Activated naive CD8-positive, alpha-beta T cell treated with anti-CD3 and anti-CD28 coated beads, Interleukin-2, amount 10 ng/mL, durations not matched to agents 7 days and 5 days (primary cell): ENCODE results near the gene PPP4R4. TPM values are rescaled to one million over a fixed set of nuclear protein-coding genes. Genes with fewer than 3 reads are reported as not detected.
"Not testable (repeated sequence)": the region's sequence is repeated elsewhere in the genome, so short reads cannot be mapped to it uniquely, and the experiment has no call there.

ENCODE experiments used
- ATAC-seq: fragments of 150-1000 bp; cut with Tn5 transposase; one replicate; pipeline ENCODE4 v1.10.0; 2021; ENCODE audit warnings: low read depth, moderate library complexity
- POLR2A ChIA-PET: fragments of 350-600 bp; sonication (Branson Sonifier 250); formaldehyde crosslinking; loops from one replicate; lab custom pipeline; 2021; ENCODE audit warnings: antibody characterized with exemption; lab: Charles Lee
- DNase-seq: peaks from one replicate; pipeline ENCODE4 v3.0.0; 2021
- H3K27ac Mint-ChIP-seq: one replicate; pipeline ENCODE4 v1.8.0; 2022; ENCODE audit warnings: mild to moderate bottlenecking, mixed read lengths
- H3K27me3 Mint-ChIP-seq: one replicate; pipeline ENCODE4 v1.8.0; 2022; ENCODE audit warnings: mild to moderate bottlenecking, moderate library complexity, mixed read lengths
- H3K36me3 Mint-ChIP-seq: one replicate; pipeline ENCODE4 v1.8.0; 2021; ENCODE audit warnings: mild to moderate bottlenecking, mixed read lengths
- H3K4me1 Mint-ChIP-seq: one replicate; pipeline ENCODE4 v1.8.0; 2021; ENCODE audit warnings: mixed read lengths
- H3K4me3 Mint-ChIP-seq: one replicate; pipeline ENCODE4 v1.8.0; 2022; ENCODE audit warnings: mild to moderate bottlenecking, moderate library complexity, mixed read lengths
- H3K9me3 Mint-ChIP-seq: one replicate; pipeline ENCODE4 v1.8.0; 2021; ENCODE audit warnings: mixed read lengths
- total RNA-seq, 2 experiments: library from RNA; stranded (reverse); gene quantifications; one replicate each; pipeline ENCODE4 v1.2.3, GENCODE V29; 2021

The PPP4R4 gene
- total RNA-seq, 2 experiments from 2014 or later: 0.47 to 0.57 TPM

GRCh38 chr14:94217116-94217515 lies 43.0 kb downstream of the PPP4R4 start:
- Mint-ChIP-seq H3K4me1 (no peaks in the 10 kb centered on the region), H3K27ac (no peak overlapping the region), H3K4me3 (no peak overlapping the region), H3K36me3 (no peaks in the 10 kb centered on the region), H3K9me3 (no peaks in the 10 kb centered on the region), H3K27me3 (peaks cover 9% of the 10 kb centered on the region)
- DNase-seq: no peak
- POLR2A ChIA-PET: no interaction called here
- ATAC-seq: no peak

- H3K4me3 Mint-ChIP-seq, H3K27ac Mint-ChIP-seq, H3K36me3 Mint-ChIP-seq, ATAC-seq, H3K9me3 Mint-ChIP-seq, POLR2A ChIA-PET, DNase-seq, H3K27me3 Mint-ChIP-seq, H3K4me1 Mint-ChIP-seq: not testable (repeated sequence)
Measured at GRCh38 chr14:94218198-94218886, 44.2 kb downstream of the PPP4R4 start.

- H3K27ac Mint-ChIP-seq: no peak overlapping the region
- no peaks in the 10 kb centered on the region for H3K4me1 Mint-ChIP-seq
- ATAC-seq: no peak
- H3K27me3 Mint-ChIP-seq: peaks cover 7% of the 10 kb centered on the region
- H3K9me3 Mint-ChIP-seq: no peaks in the 10 kb centered on the region
- H3K4me3 Mint-ChIP-seq: no peak overlapping the region
- no peaks in the 10 kb centered on the region for H3K36me3 Mint-ChIP-seq
- no peak for DNase-seq
- POLR2A ChIA-PET: no interaction called here
Measured at GRCh38 chr14:94224040-94224439, 49.9 kb downstream of the PPP4R4 start.

- Mint-ChIP-seq H3K27ac (no peak overlapping the region), H3K4me1 (no peaks in the 10 kb centered on the region), H3K27me3 (peaks cover 9% of the 10 kb centered on the region)
Measured at GRCh38 chr14:94225460-94226378, 51.6 kb downstream of the PPP4R4 start.

GRCh38 chr14:94227029-94227428 lies 52.9 kb downstream of the PPP4R4 start:
- Mint-ChIP-seq H3K9me3 (no peaks in the 10 kb centered on the region), H3K4me1 (no peaks in the 10 kb centered on the region), H3K27me3 (peaks cover 9% of the 10 kb centered on the region), H3K27ac (no peak overlapping the region), H3K36me3 (no peaks in the 10 kb centered on the region), H3K4me3 (no peak overlapping the region)
- ATAC-seq: no peak
- POLR2A ChIA-PET: no interaction called here
- no peak for DNase-seq

More at GRCh38 chr14:94225460-94226378, 51.6 kb downstream of the PPP4R4 start:
- Mint-ChIP-seq H3K9me3 (no peaks in the 10 kb centered on the region), H3K36me3 (no peaks in the 10 kb centered on the region), H3K4me3 (no peak overlapping the region)
- ATAC-seq (no peak), DNase-seq (no peak)
- POLR2A ChIA-PET: no interaction called here

- H3K4me3 Mint-ChIP-seq: no peak overlapping the region
- POLR2A ChIA-PET: no interaction called here
- H3K27me3 Mint-ChIP-seq: peaks cover 2% of the 10 kb centered on the region
- H3K4me1 Mint-ChIP-seq: peaks cover 7% of the 10 kb centered on the region
- no peak for DNase-seq
- no peak for ATAC-seq
- H3K36me3 Mint-ChIP-seq: no peaks in the 10 kb centered on the region
- no peaks in the 10 kb centered on the region for H3K9me3 Mint-ChIP-seq
- no peak overlapping the region for H3K27ac Mint-ChIP-seq
Measured at GRCh38 chr14:94237046-94237445, 62.9 kb downstream of the PPP4R4 start.

GRCh38 chr14:94237983-94238382 lies 63.9 kb downstream of the PPP4R4 start:
- no peak overlapping the region for H3K27ac Mint-ChIP-seq
- POLR2A ChIA-PET: no interaction called here
- peaks cover 7% of the 10 kb centered on the region for H3K4me1 Mint-ChIP-seq
- ATAC-seq (no peak), DNase-seq (no peak)
- H3K4me3 Mint-ChIP-seq: no peak overlapping the region
- peaks cover 2% of the 10 kb centered on the region for H3K27me3 Mint-ChIP-seq
- H3K9me3 Mint-ChIP-seq: no peaks in the 10 kb centered on the region
- no peaks in the 10 kb centered on the region for H3K36me3 Mint-ChIP-seq

GRCh38 chr14:94239406-94239805 lies 65.3 kb downstream of the PPP4R4 start:
- DNase-seq: no peak
- no peaks in the 10 kb centered on the region for H3K36me3 Mint-ChIP-seq
- no peak for ATAC-seq
- no peak overlapping the region for H3K27ac Mint-ChIP-seq
- POLR2A ChIA-PET: no interaction called here
- H3K9me3 Mint-ChIP-seq: no peaks in the 10 kb centered on the region
- peaks cover 4% of the 10 kb centered on the region for H3K27me3 Mint-ChIP-seq
- H3K4me1 Mint-ChIP-seq: peaks cover 7% of the 10 kb centered on the region
- no peak overlapping the region for H3K4me3 Mint-ChIP-seq

- H3K27ac Mint-ChIP-seq: no peak overlapping the region
- ATAC-seq (no peak), DNase-seq (no peak)
- H3K36me3 Mint-ChIP-seq: no peaks in the 10 kb centered on the region
- no peak overlapping the region for H3K4me3 Mint-ChIP-seq
- H3K9me3 Mint-ChIP-seq: no peaks in the 10 kb centered on the region
- no peaks in the 10 kb centered on the region for H3K4me1 Mint-ChIP-seq
- POLR2A ChIA-PET: no interaction called here
- H3K27me3 Mint-ChIP-seq: peaks cover 12% of the 10 kb centered on the region
Measured at GRCh38 chr14:94244182-94244581, 70.1 kb downstream of the PPP4R4 start.

GRCh38 chr14:94264195-94264594 lies 90.1 kb downstream of the PPP4R4 start:
- H3K27me3 Mint-ChIP-seq, ATAC-seq, H3K4me1 Mint-ChIP-seq, H3K36me3 Mint-ChIP-seq, H3K4me3 Mint-ChIP-seq, DNase-seq, H3K27ac Mint-ChIP-seq, H3K9me3 Mint-ChIP-seq, POLR2A ChIA-PET: not testable (repeated sequence)

- peaks cover 18% of the 10 kb centered on the region for H3K27me3 Mint-ChIP-seq
- no peak overlapping the region for H3K27ac Mint-ChIP-seq
- no peak overlapping the region for H3K4me3 Mint-ChIP-seq
- peaks cover 5% of the 10 kb centered on the region for H3K9me3 Mint-ChIP-seq
- H3K4me1 Mint-ChIP-seq: no peaks in the 10 kb centered on the region
- H3K36me3 Mint-ChIP-seq: no peaks in the 10 kb centered on the region
- POLR2A ChIA-PET: no interaction called here
- ATAC-seq: no peak
- DNase-seq: no peak
Measured at GRCh38 chr14:94267352-94267751, 93.2 kb downstream of the PPP4R4 start.

GRCh38 chr14:94268582-94268981 lies 94.5 kb downstream of the PPP4R4 start:
- DNase-seq, ATAC-seq, H3K4me1 Mint-ChIP-seq, H3K9me3 Mint-ChIP-seq, H3K36me3 Mint-ChIP-seq, POLR2A ChIA-PET, H3K4me3 Mint-ChIP-seq, H3K27ac Mint-ChIP-seq: not testable (repeated sequence)
- peaks cover 23% of the 10 kb centered on the region for H3K27me3 Mint-ChIP-seq

GRCh38 chr14:94269156-94269555 lies 95.0 kb downstream of the PPP4R4 start:
- H3K27me3 Mint-ChIP-seq: peaks cover 23% of the 10 kb centered on the region
- no peaks in the 10 kb centered on the region for H3K36me3 Mint-ChIP-seq
- no peaks in the 10 kb centered on the region for H3K4me1 Mint-ChIP-seq
- H3K27ac Mint-ChIP-seq: no peak overlapping the region
- no peaks in the 10 kb centered on the region for H3K9me3 Mint-ChIP-seq
- POLR2A ChIA-PET: no interaction called here
- DNase-seq (no peak), ATAC-seq (no peak)
- H3K4me3 Mint-ChIP-seq: no peak overlapping the region
